NCI-H526 treated with DMSO at 0.1 percent for 48 hours (cell line): Measurements from ENCODE around the gene SLC6A13.
A peak's percentile ranks its signal among the peaks of the same experiment; 100 is the strongest.

ENCODE experiments used
- DNase-seq: peaks from one replicate; lab custom pipeline; 2025; lab: John Stamatoyannopoulos, UW

Gene SLC6A13

GRCh38 chr12:214003-214741 is 48.5 kb downstream of the SLC6A13 start, which contains the start of gene SLC6A12:
SLC6A12 (minus strand) TSS chr12:214157; CDS start chr12:209986, 4,171 bp downstream.
- no peak for DNase-seq

- no peak for DNase-seq
Measured at GRCh38 chr12:213527-213932, 49.1 kb downstream of the SLC6A13 start.

- no peak for DNase-seq
Measured at GRCh38 chr12:212715-213526, 49.7 kb downstream of the SLC6A13 start.

- no peak for DNase-seq
Measured at GRCh38 chr12:212415-212714, 50.3 kb downstream of the SLC6A13 start.

GRCh38 chr12:211639-212414 is 50.8 kb downstream of the SLC6A13 start:
- DNase-seq, result no peak

GRCh38 chr12:211142-211465 is 51.5 kb downstream of the SLC6A13 start:
- DNase-seq, result no peak

GRCh38 chr12:210277-211141 is 52.1 kb downstream of the SLC6A13 start:
- no peak for DNase-seq

- no peak for DNase-seq
Measured at GRCh38 chr12:209851-210250, 52.8 kb downstream of the SLC6A13 start.

- DNase-seq, result no peak
Measured at GRCh38 chr12:209246-209645, 53.4 kb downstream of the SLC6A13 start.

- DNase-seq, result no peak
Measured at GRCh38 chr12:208813-209212, 53.8 kb downstream of the SLC6A13 start.

GRCh38 chr12:207804-208203 is 54.8 kb downstream of the SLC6A13 start:
- no peak for DNase-seq

- no peak for DNase-seq
Measured at GRCh38 chr12:206746-207440, 55.7 kb downstream of the SLC6A13 start.

- DNase-seq, result no peak
Measured at GRCh38 chr12:205026-205425, 57.6 kb downstream of the SLC6A13 start.

- no peak for DNase-seq
Measured at GRCh38 chr12:204261-204678, 58.4 kb downstream of the SLC6A13 start.

GRCh38 chr12:203462-204260 is 59.0 kb downstream of the SLC6A13 start:
- DNase-seq, result peak; percentile 6

- DNase-seq, result no peak
Measured at GRCh38 chr12:203074-203461, 59.6 kb downstream of the SLC6A13 start.

- DNase-seq, result no peak
Measured at GRCh38 chr12:202081-202731, 60.4 kb downstream of the SLC6A13 start.

- DNase-seq, result no peak
Measured at GRCh38 chr12:201361-201760, 61.3 kb downstream of the SLC6A13 start.

- no peak for DNase-seq
Measured at GRCh38 chr12:198705-199104, 63.9 kb downstream of the SLC6A13 start.
